Spleen (tissue), 11 donors: ENCODE measurements around the gene MED23. TPM values are rescaled to one million over a fixed set of nuclear protein-coding genes. Genes with fewer than 3 reads are reported as not detected.
A peak's percentile ranks its signal among the peaks of the same experiment; 100 is the strongest.

Experiments
- DNase-seq: peaks from one replicate; pipeline ENCODE4 v3.0.0-alpha.2; 2020
- H3K27ac ChIP-seq, 8 donors: fragments of 200-600 bp; sonication (generic) in 7 of 8; 1 replicate in 4 of 8; 2 replicates in 4 of 8; pipeline versions ENCODE4 v1.5.0 to v1.8.0; 2016 to 2021; ENCODE audit warnings: inconsistent platforms in 4 of 8, mild to moderate bottlenecking in 4 of 8, moderate library complexity in 1 of 8
- H3K27me3 ChIP-seq, 7 donors: fragments of 200-600 bp; sonication (generic) in 6 of 7; replicated peaks in 1 of 7; 1 replicate in 4 of 7; 2 replicates in 3 of 7; pipeline versions ENCODE4 v1.5.0 to v1.8.0; 2016 to 2021; ENCODE audit warnings: inconsistent platforms in 3 of 7, mild to moderate bottlenecking in 1 of 7
- H3K36me3 ChIP-seq, 6 donors: fragments of 200-600 bp; sonication (generic) in 5 of 6; 1 replicate in 4 of 6; 2 replicates in 2 of 6; pipeline versions ENCODE4 v1.5.0 to v1.8.0; 2016 to 2021; ENCODE audit warnings: inconsistent platforms in 2 of 6
- H3K4me1 ChIP-seq, 6 donors: fragments of 200-600 bp; sonication (generic) in 5 of 6; 1 replicate in 3 of 6; 2 replicates in 3 of 6; pipeline versions ENCODE4 v1.5.0 to v1.8.0; 2016 to 2021; ENCODE audit warnings: inconsistent platforms in 3 of 6
- H3K4me3 ChIP-seq, 8 donors: fragments of 200-600 bp; sonication (generic) in 7 of 8; 1 replicate in 4 of 8; 2 replicates in 4 of 8; pipeline versions ENCODE4 v1.5.0 to v1.8.0; 2016 to 2021; ENCODE audit warnings: inconsistent platforms in 4 of 8, mild to moderate bottlenecking in 4 of 8, moderate library complexity in 2 of 8
- H3K9me3 ChIP-seq, 8 donors: fragments of 200-600 bp; sonication (generic) in 7 of 8; 1 replicate in 4 of 8; 2 replicates in 4 of 8; pipeline versions ENCODE4 v1.5.0 to v1.8.0; 2016 to 2021; ENCODE audit warnings: inconsistent platforms in 4 of 8
- POLR2A ChIP-seq, 3 donors: fragments of 450-650 bp; IDR thresholded peaks; one replicate each; pipeline ENCODE4 v1.5.1; 2017; ENCODE audit warnings: antibody characterized with exemption in 3 of 3, mild to moderate bottlenecking in 1 of 3
- POLR2AphosphoS5 ChIP-seq, 3 donors: sonication (generic); formaldehyde crosslinking; IDR thresholded peaks; one replicate each; pipeline ENCODE4 v1.5.1; 2017; ENCODE audit warnings: antibody characterized with exemption in 3 of 3
- WGBS, 5 donors: extraction: QIAGEN DNeasy Blood & Tissue Kit in 3 of 5; methylation state at CpG; one replicate each; pipeline versions ENCODE4 v1.1.5 to v1.1.7; 2013 to 2018; 5-methylcytosine and 5-hydroxymethylcytosine counted together
- intact Hi-C: fragments of 100-400 bp; cut with DNase I; formaldehyde crosslinking; loops from one replicate; pipeline ENCODE4 v1.15.0; 2023; ENCODE audit warnings: low total_unique reads
- polyA plus RNA-seq, 3 donors: library from polyadenylated mRNA; stranded (reverse); fragments of 200-250 nt; gene quantifications; one replicate each; pipeline ENCODE4 v1.2.1, GENCODE V29; 2013
- total RNA-seq, 7 donors: library from RNA; depleted of rRNA in 3 of 7; stranded (reverse); fragments of >200 nt in 3 of 7; fragmentation: NEBNext Ultra II Directional in 4 of 7; extraction: Animal tissue kit (Norgen Biotek cat#: 25700) in 4 of 7; gene quantifications; one replicate each; pipeline versions ENCODE4 v1.1.0 to v1.2.1, GENCODE V29; 2016 to 2021
- TF ChIP-seq, protein P1 (sequence below), 11 experiments: fragments of 200-600 bp in 7 of 11; fragments of 450-650 bp in 4 of 11; sonication (generic) in 4 of 11; IDR thresholded peaks in 8 of 11; conservative IDR thresholded peaks in 3 of 11; 1 replicate in 7 of 11; 2 replicates in 4 of 11; pipeline versions ENCODE4 v1.4.0 to v1.8.0; 2016 to 2021; ENCODE audit warnings: antibody characterized with exemption in 11 of 11, inconsistent platforms in 4 of 11, mild to moderate bottlenecking in 1 of 11
- donor health status: healthy with polysubstance abuse.
- donor health status: DM: no; HTN: no; CAD: no; lungs with moderate emphysema.
- donor health status: DM: no; HTN: no; CAD: no.
- donor health status: Bipolar disorder and iron deficiency.
- donor health status: healthy.
- donor health status: DM: no; HTN: no; CAD: no.
- donor health status: DM: yes; HTN: yes; CAD: no.

Gene MED23
- total and polyA plus RNA-seq, 10 donors, result 15.3 to 52.6 (median 37.7) TPM

DNA sequence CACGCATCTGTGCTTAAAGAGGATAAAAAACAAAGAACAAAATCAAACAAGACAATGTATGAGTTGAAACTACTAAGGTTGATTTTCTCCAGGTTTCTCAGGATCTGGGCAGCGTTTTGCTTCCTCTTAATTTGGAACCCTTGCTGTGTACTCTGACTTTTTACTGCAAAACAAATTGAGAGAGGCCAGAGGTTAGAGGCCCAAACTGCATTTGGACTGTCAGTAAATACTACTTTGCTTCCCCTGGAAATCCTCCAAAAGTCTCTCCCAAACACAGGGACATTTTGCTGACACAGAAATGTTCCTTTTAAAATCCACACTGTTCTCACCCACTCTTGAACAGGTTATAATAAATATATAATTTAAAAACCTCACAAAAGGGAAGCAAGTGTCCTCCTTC lies 53.9 kb downstream of the MED23 start:
- peaks cover 0 to 11% (median 0%) of the 10 kb centered on the region in 6 donors for H3K4me1 ChIP-seq
- DNase-seq, result no peak
- H3K27ac ChIP-seq, result peak overlapping the region in 6 of 8 donors; percentile 31 to 88 (median 76)
- TF ChIP-seq, protein P1, sequence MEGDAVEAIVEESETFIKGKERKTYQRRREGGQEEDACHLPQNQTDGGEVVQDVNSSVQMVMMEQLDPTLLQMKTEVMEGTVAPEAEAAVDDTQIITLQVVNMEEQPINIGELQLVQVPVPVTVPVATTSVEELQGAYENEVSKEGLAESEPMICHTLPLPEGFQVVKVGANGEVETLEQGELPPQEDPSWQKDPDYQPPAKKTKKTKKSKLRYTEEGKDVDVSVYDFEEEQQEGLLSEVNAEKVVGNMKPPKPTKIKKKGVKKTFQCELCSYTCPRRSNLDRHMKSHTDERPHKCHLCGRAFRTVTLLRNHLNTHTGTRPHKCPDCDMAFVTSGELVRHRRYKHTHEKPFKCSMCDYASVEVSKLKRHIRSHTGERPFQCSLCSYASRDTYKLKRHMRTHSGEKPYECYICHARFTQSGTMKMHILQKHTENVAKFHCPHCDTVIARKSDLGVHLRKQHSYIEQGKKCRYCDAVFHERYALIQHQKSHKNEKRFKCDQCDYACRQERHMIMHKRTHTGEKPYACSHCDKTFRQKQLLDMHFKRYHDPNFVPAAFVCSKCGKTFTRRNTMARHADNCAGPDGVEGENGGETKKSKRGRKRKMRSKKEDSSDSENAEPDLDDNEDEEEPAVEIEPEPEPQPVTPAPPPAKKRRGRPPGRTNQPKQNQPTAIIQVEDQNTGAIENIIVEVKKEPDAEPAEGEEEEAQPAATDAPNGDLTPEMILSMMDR (IDR thresholded peaks at IDR 0.05 in 8 of 11, conservative IDR thresholded peaks at IDR 0.05 in 3 of 11), result no peak
- no peak for TF ChIP-seq POLR2A (IDR thresholded peaks at IDR 0.05)
- no peak for TF ChIP-seq POLR2AphosphoS5 (IDR thresholded peaks at IDR 0.05)
- WGBS, 5 donors, result 67 to 87% (median 68%) methylated on average over 2 of the region's 2 CpGs
- peak overlapping the region in 3 of 8 donors; percentile 5 to 30 (median 11) for H3K4me3 ChIP-seq
- no peaks in the 10 kb centered on the region for H3K9me3 ChIP-seq
- H3K27me3 ChIP-seq, result no peaks in the 10 kb centered on the region
- H3K36me3 ChIP-seq, result peaks cover 0 to 48% (median 11%) of the 10 kb centered on the region in 6 donors
- intact Hi-C loops, result no loop called here

GRCh38 chr6:131572686-131573415 lies 55.2 kb downstream of the MED23 start, which contains the start of gene ARG1:
TSS of gene ARG1 (plus strand) at chr6:131573226. CDS start at chr6:131573283, 57 bp downstream.
- 65 to 83% (median 78%) methylated on average over 6 of the region's 6 CpGs for WGBS, 5 donors
- peaks cover 0 to 11% (median 0%) of the 10 kb centered on the region in 6 donors for H3K4me1 ChIP-seq
- H3K9me3 ChIP-seq, result no peaks in the 10 kb centered on the region
- TF ChIP-seq, protein P1 (IDR thresholded peaks at IDR 0.05 in 8 of 11, conservative IDR thresholded peaks at IDR 0.05 in 3 of 11), result no peak
- TF ChIP-seq POLR2A (IDR thresholded peaks at IDR 0.05) (no peak), POLR2AphosphoS5 (IDR thresholded peaks at IDR 0.05) (no peak)
- intact Hi-C loops, result no loop called here
- DNase-seq, result no peak
- H3K4me3 ChIP-seq, result peak within 1 kb of the TSS in 4 of 8 donors; percentile 0 to 30 (median 6)
- H3K27me3 ChIP-seq, result no peaks in the 10 kb centered on the region
- H3K27ac ChIP-seq, result peak within 1 kb of the TSS in 7 of 8 donors; percentile 31 to 88 (median 74)
- peaks cover 0 to 36% (median 5%) of the 10 kb centered on the region in 6 donors for H3K36me3 ChIP-seq

DNA sequence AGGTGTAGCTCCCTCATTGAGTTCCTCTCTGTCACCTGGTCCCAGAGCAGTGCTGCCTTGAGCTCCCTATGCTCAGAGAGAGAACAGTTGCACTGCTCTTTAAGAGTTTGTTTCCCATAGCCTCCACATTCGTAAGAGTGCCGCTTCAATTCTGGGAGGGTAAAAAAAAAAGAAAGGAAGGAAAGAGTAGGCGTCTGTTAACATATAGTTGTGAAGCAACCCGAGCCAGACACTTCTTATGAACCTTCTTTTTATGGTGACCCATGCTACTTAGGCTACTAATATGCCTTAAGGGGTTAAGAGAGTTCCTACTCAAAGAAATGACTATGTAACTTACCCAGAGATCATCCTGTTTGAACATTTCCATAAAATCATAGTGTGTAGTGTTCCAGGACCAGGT lies 59.3 kb downstream of the MED23 start:
- peaks cover 0 to 7% (median 0%) of the 10 kb centered on the region in 6 donors for H3K36me3 ChIP-seq
- H3K4me1 ChIP-seq, result no peaks in the 10 kb centered on the region
- TF ChIP-seq POLR2A (IDR thresholded peaks at IDR 0.05) (no peak), POLR2AphosphoS5 (IDR thresholded peaks at IDR 0.05) (no peak)
- TF ChIP-seq, protein P1 (IDR thresholded peaks at IDR 0.05 in 8 of 11, conservative IDR thresholded peaks at IDR 0.05 in 3 of 11), result no peak
- H3K4me3 ChIP-seq, result no peak overlapping the region
- H3K27ac ChIP-seq, result no peak overlapping the region
- WGBS, 5 donors, result 58 to 70% (median 61%) methylated on average over 4 of the region's 4 CpGs
- H3K9me3 ChIP-seq, result no peaks in the 10 kb centered on the region
- no peak for DNase-seq
- intact Hi-C loops, result no loop called here
- no peaks in the 10 kb centered on the region for H3K27me3 ChIP-seq

GRCh38 chr6:131565056-131565455 lies 63.0 kb downstream of the MED23 start:
- 30 to 55% (median 43%) methylated on average over 2 of the region's 2 CpGs for WGBS, 5 donors

More at GRCh38 chr6:131565056-131565455, 63.0 kb downstream of the MED23 start:
- Histone ChIP-seq H3K27me3 (no peaks in the 10 kb centered on the region), H3K9me3 (no peaks in the 10 kb centered on the region), H3K36me3 (no peaks in the 10 kb centered on the region), H3K4me3 (no peak overlapping the region), H3K4me1 (no peaks in the 10 kb centered on the region), H3K27ac (peak overlapping the region in 1 of 8 donors; percentile 42)
- no peak for DNase-seq
- intact Hi-C loops, result no loop called here
- TF ChIP-seq, protein P1 (IDR thresholded peaks at IDR 0.05 in 8 of 11, conservative IDR thresholded peaks at IDR 0.05 in 3 of 11), result no peak
- no peak for TF ChIP-seq POLR2A (IDR thresholded peaks at IDR 0.05)
- no peak for TF ChIP-seq POLR2AphosphoS5 (IDR thresholded peaks at IDR 0.05)
